NB4 (cell line): Measurements from ENCODE around the gene RRP1B.

Experiments used
- POLR2A ChIP-seq: IDR thresholded peaks from 2 replicates; pipeline ENCODE4 v1.6.1; 2011; ENCODE audit warnings: mild to moderate bottlenecking; ENCODE audit not compliant: insufficient read length; ENCODE audit errors: extremely low read depth
- TF ChIP-seq, protein P1 (sequence below): IDR thresholded peaks from one replicate; pipeline ENCODE4 v1.5.1; 2012; ENCODE audit warnings: low read depth, low read length

DNA sequence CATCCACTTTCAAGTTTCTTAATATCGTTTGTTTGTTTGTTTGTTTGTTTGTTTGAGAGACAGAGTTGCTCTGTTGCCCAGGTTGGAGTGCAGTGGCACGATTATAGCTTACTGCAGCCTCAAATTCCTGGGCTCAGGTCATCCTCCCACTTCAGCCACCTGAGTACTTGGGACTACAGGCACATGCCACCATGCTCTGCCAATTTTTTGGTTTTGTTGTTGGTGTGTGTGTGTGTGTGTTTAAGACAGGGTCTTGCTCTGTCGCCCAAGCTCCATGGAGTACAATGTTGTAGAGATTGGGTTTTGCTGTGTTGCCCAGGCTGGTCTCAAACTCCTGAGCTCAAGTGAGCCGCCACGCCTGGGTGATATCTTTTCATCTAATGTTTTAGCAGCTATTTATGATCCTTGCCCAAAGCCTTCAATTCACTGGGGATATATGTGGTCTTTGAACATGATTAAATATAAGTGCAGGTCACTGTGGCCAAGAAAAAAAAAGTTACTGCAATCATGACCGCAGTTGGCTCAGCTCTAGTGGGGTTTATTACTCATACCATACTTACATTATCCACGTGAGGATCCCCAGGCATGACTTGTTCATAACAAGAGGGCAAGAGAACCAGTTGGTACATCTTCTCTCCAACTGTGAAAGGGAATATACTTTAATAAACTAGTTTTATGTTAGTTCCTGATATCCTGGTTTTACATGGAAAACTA lies 8.0 kb downstream of the RRP1B start:
- TF ChIP-seq, protein P1, sequence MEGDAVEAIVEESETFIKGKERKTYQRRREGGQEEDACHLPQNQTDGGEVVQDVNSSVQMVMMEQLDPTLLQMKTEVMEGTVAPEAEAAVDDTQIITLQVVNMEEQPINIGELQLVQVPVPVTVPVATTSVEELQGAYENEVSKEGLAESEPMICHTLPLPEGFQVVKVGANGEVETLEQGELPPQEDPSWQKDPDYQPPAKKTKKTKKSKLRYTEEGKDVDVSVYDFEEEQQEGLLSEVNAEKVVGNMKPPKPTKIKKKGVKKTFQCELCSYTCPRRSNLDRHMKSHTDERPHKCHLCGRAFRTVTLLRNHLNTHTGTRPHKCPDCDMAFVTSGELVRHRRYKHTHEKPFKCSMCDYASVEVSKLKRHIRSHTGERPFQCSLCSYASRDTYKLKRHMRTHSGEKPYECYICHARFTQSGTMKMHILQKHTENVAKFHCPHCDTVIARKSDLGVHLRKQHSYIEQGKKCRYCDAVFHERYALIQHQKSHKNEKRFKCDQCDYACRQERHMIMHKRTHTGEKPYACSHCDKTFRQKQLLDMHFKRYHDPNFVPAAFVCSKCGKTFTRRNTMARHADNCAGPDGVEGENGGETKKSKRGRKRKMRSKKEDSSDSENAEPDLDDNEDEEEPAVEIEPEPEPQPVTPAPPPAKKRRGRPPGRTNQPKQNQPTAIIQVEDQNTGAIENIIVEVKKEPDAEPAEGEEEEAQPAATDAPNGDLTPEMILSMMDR: no peak
- TF ChIP-seq POLR2A: no peak
